ENCODE data around the gene CMTM2. TPM values are rescaled to one million over a fixed set of nuclear protein-coding genes. Genes with fewer than 3 reads are reported as not detected.

The CMTM2 gene
- total and polyA plus RNA-seq, 2 of the 4 experiments (the other 2 are of a cell fraction): not detected

- no peak for DNase-seq
- no peak overlapping the region for H3K23ac ChIP-seq (ENCODE audit: low read depth, low read length)
- no peak overlapping the region for H2BK5ac ChIP-seq (ENCODE audit: low read depth, low read length, poor library complexity, severe bottlenecking)
- H3K9ac ChIP-seq (ENCODE audit: low read depth, low read length): no peak overlapping the region
- peaks cover 16% of the 10 kb centered on the region for H3K36me3 ChIP-seq (ENCODE audit: control insufficient read depth, insufficient read depth, low read length)
- in situ Hi-C loops (cut with MboI; ENCODE audit: low sequenced_read_pairs): no loop called here
- H3K4ac ChIP-seq (ENCODE audit: low read depth, low read length): no peak overlapping the region
- H3K9me1 ChIP-seq (ENCODE audit: insufficient read depth, low read length): peaks cover 7% of the 10 kb centered on the region; the same call in 1 of the 2 replicates
- H3K56ac ChIP-seq (ENCODE audit: extremely low read depth, insufficient read depth, low read length): no peak overlapping the region
- no peaks in the 10 kb centered on the region for H3K9me3 ChIP-seq (ENCODE audit: control insufficient read depth, insufficient read depth, low read length)
- 81% methylated on average over 6 of the region's 18 CpGs; no CpG with 5 or more reads in 1 of the 2 experiments for WGBS, 2 experiments (ENCODE audit: extremely low coverage in 2 of 2, insufficient read length in 1 of 2)
- no peak overlapping the region for H2AK5ac ChIP-seq (ENCODE audit: low read depth, low read length)
- H4K91ac ChIP-seq (ENCODE audit: insufficient read depth, low read depth, low read length): no peak overlapping the region
- H2AK9ac ChIP-seq (replicated peaks; ENCODE audit: low read depth, low read length, poor library complexity): no peak overlapping the region
- CTCF ChIA-PET: no interaction called here
- no peak overlapping the region for H3K27ac ChIP-seq (ENCODE audit: insufficient read depth, low read length)
- no peak overlapping the region for H3K18ac ChIP-seq (ENCODE audit: low read depth, low read length)
- no TSS peak for BruUV-seq (replicated peaks)
- H4K5ac ChIP-seq (ENCODE audit: low read depth, low read length): no peak overlapping the region
- no peak overlapping the region for H2BK120ac ChIP-seq (ENCODE audit: low read depth, low read length)
- no peak for ATAC-seq (ENCODE audit: low read depth)
- no peaks in the 10 kb centered on the region for H3K79me1 ChIP-seq (ENCODE audit: low read depth in 1 of 2, low read length in 2 of 2)
- POLR2A ChIA-PET (ENCODE audit: unreplicated experiment): no interaction called here
- dilution Hi-C loops (cut with HindIII; ENCODE audit: low sequenced_read_pairs, unreplicated experiment): no loop called here
- no peaks in the 10 kb centered on the region for H4K20me1 ChIP-seq (ENCODE audit: insufficient read depth, low read length)
- intact Hi-C loops (cut with micrococcal nuclease): no loop called here
- no peak overlapping the region for H2BK20ac ChIP-seq (ENCODE audit: low read depth, low read length)
- TF ChIP-seq MXI1 (IDR thresholded peaks at IDR 0.05; ENCODE audit: borderline replicate concordance, low read depth, low read length) (no peak), ELK1 (IDR thresholded peaks at IDR 0.05; ENCODE audit: borderline replicate concordance, low read depth, low read length) (no peak), RCOR1 (IDR thresholded peaks at IDR 0.05; ENCODE audit: insufficient replicate concordance, low read length) (no peak), CHD1 (IDR thresholded peaks at IDR 0.05; ENCODE audit: low read depth, low read length) (no peak), FOS (IDR thresholded peaks at IDR 0.05; ENCODE audit: low read depth, low read length) (no peak), BHLHE40 (IDR thresholded peaks at IDR 0.05; ENCODE audit: low read depth, low read length) (no peak), CTCF (conservative IDR thresholded peaks at IDR 0.05; ENCODE audit: low read depth, low read length) (no peak), POLR2A (IDR thresholded peaks at IDR 0.05; ENCODE audit: low read depth, low read length) (no peak)
- TF ChIP-seq, protein P1, sequence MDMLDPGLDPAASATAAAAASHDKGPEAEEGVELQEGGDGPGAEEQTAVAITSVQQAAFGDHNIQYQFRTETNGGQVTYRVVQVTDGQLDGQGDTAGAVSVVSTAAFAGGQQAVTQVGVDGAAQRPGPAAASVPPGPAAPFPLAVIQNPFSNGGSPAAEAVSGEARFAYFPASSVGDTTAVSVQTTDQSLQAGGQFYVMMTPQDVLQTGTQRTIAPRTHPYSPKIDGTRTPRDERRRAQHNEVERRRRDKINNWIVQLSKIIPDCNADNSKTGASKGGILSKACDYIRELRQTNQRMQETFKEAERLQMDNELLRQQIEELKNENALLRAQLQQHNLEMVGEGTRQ (IDR thresholded peaks at IDR 0.05; ENCODE audit: low read depth, low read length): no peak
- H4K8ac ChIP-seq (ENCODE audit: low read depth in 2 of 2, low read length in 2 of 2): no peak overlapping the region
- H3K4me1 ChIP-seq (ENCODE audit: control insufficient read depth, insufficient read depth, low read length): no peaks in the 10 kb centered on the region
- no peak overlapping the region for H2BK15ac ChIP-seq (ENCODE audit: low read depth, low read length)
- H2AFZ ChIP-seq (replicated peaks; ENCODE audit: low read length, poor library complexity): no peak overlapping the region
- no peaks in the 10 kb centered on the region for H3K27me3 ChIP-seq (ENCODE audit: control insufficient read depth, insufficient read depth, low read length)
- H3K14ac ChIP-seq (replicated peaks; ENCODE audit: low read depth, low read length): no peak overlapping the region
- H3K4me2 ChIP-seq (ENCODE audit: low read depth, low read length): no peak overlapping the region
- H3K4me3 ChIP-seq (ENCODE audit: insufficient read depth, low read depth, low read length): no peak overlapping the region
These were observed 37.6 kb upstream of the CMTM2 start for GRCh38 chr16:66541388-66542355.
